Measurements from ENCODE around the gene SHB. TPM values are rescaled to one million over a fixed set of nuclear protein-coding genes. Genes with fewer than 3 reads are reported as not detected.
A peak's percentile ranks its signal among the peaks of the same experiment; 100 is the strongest.

Gene SHB
- total and polyA plus RNA-seq, 8 donors: 16.1 to 26.8 (median 21.9) TPM

GRCh38 chr9:37942621-37943344 is 126.2 kb downstream of the SHB start:
- H3K4me1 ChIP-seq: peaks cover 31 to 41% of the 10 kb centered on the region in 2 donors
- TF ChIP-seq CTCF (IDR thresholded peaks at IDR 0.05): no peak
- no peaks in the 10 kb centered on the region for H3K9me3 ChIP-seq
- peaks cover 0 to 36% of the 10 kb centered on the region in 2 donors for H3K36me3 ChIP-seq
- H3K27me3 ChIP-seq: no peaks in the 10 kb centered on the region
- ATAC-seq (peak; percentile 19), DNase-seq (peak in 1 of 4 donors; percentile 35)
- peak overlapping the region; percentile 63 to 66 for H3K27ac ChIP-seq
- no peak overlapping the region for H3K4me3 ChIP-seq
- intact Hi-C loops (cut with DNase I): no loop called here

- Histone ChIP-seq H3K4me1 (peaks cover 31 to 32% of the 10 kb centered on the region in 2 donors), H3K36me3 (peaks cover 0 to 26% of the 10 kb centered on the region in 2 donors), H3K4me3 (no peak overlapping the region), H3K9me3 (no peaks in the 10 kb centered on the region), H3K27ac (no peak overlapping the region), H3K27me3 (no peaks in the 10 kb centered on the region)
- DNase-seq (peak in 1 of 4 donors; percentile 13), ATAC-seq (no peak)
- no peak for TF ChIP-seq CTCF (IDR thresholded peaks at IDR 0.05)
- intact Hi-C loops (cut with DNase I): no loop called here
These were observed 127.8 kb downstream of the SHB start for GRCh38 chr9:37941253-37941652.

DNA sequence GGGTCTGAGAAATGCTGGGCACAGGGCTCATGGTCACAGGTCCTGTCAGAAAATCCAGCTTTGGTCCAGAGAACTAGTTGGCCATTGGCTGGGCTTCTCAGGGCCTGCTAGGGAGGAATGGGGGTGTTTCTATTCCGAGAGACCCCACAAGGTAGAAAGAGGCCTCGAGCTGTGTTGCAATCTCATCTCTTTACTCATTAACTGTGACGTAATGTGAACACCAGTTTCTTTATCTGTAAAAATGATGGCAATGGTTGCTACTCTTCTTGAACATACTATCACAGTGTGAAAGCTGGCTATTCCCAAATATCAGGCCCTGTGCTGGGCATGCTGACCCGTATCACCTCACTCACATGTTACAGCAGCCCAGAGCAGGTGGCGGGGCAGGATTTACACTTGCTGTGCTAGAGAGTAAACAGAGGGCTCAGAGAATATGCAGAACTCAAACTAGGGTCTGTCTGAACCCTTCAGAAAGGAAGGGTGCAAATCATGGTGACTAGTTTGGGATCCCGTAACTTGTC is 129.4 kb downstream of the SHB start:
- DNase-seq (no peak), ATAC-seq (no peak)
- peaks cover 0 to 10% of the 10 kb centered on the region in 2 donors for H3K36me3 ChIP-seq
- no peak overlapping the region for H3K27ac ChIP-seq
- no peak for TF ChIP-seq CTCF (IDR thresholded peaks at IDR 0.05)
- H3K4me1 ChIP-seq: peaks cover 25 to 28% of the 10 kb centered on the region in 2 donors
- H3K27me3 ChIP-seq: no peaks in the 10 kb centered on the region
- H3K9me3 ChIP-seq: no peaks in the 10 kb centered on the region
- H3K4me3 ChIP-seq: no peak overlapping the region
- intact Hi-C loops (cut with DNase I): loop anchor here in 1 of 2 donors (10.0 kb wide), 1 partner anchor 75 kb away; no protein-coding TSS in a partner anchor

GRCh38 chr9:37938121-37938891 is 130.7 kb downstream of the SHB start:
- ATAC-seq (peak; percentile 14), DNase-seq (peak in 2 of 4 donors; percentile 41 to 73)
- Histone ChIP-seq H3K27ac (peak overlapping the region; percentile 6 to 30), H3K27me3 (no peaks in the 10 kb centered on the region), H3K36me3 (peaks cover 0 to 9% of the 10 kb centered on the region in 2 donors), H3K9me3 (no peaks in the 10 kb centered on the region), H3K4me3 (no peak overlapping the region), H3K4me1 (peaks cover 12 to 16% of the 10 kb centered on the region in 2 donors)
- no peak for TF ChIP-seq CTCF (IDR thresholded peaks at IDR 0.05)
- intact Hi-C loops (cut with DNase I): loop anchor here in 1 of 2 donors (10.0 kb wide), 1 partner anchor 76 kb away; no protein-coding TSS in a partner anchor

Data from left lung (tissue), 10 donors.